ENCODE measurements around the gene MTCH1. TPM values are rescaled to one million over a fixed set of nuclear protein-coding genes. Genes with fewer than 3 reads are reported as not detected.

The MTCH1 gene
- total RNA-seq, 4 donors from 2014 or later = 111 to 172 (median 146) TPM

GRCh38 chr6:36928547-36928918 lies 57.5 kb downstream of the MTCH1 start:
- no peaks in the 10 kb centered on the region for H3K9me3 ChIP-seq
- no peak for DNase-seq
- H3K36me3 ChIP-seq = no peaks in the 10 kb centered on the region
- H3K27ac ChIP-seq = peak overlapping the region in 1 of 2 donors; percentile 18
- no peaks in the 10 kb centered on the region for H3K27me3 ChIP-seq
- no peaks in the 10 kb centered on the region for H3K4me1 ChIP-seq
- H3K4me3 ChIP-seq = no peak overlapping the region
- intact Hi-C loops (cut with DNase I; ENCODE audit: low total_unique reads) = no loop called here
- no peak for TF ChIP-seq CTCF (IDR thresholded peaks at IDR 0.05)
- no peak for TF ChIP-seq POLR2A (IDR thresholded peaks at IDR 0.05)

GRCh38 chr6:36927691-36928546 lies 58.1 kb downstream of the MTCH1 start:
- Histone ChIP-seq H3K27me3 (no peaks in the 10 kb centered on the region), H3K36me3 (no peaks in the 10 kb centered on the region), H3K9me3 (no peaks in the 10 kb centered on the region), H3K4me3 (no peak overlapping the region), H3K27ac (peak overlapping the region in 1 of 2 donors; percentile 18), H3K4me1 (no peaks in the 10 kb centered on the region)
- TF ChIP-seq CTCF (IDR thresholded peaks at IDR 0.05) = no peak
- no peak for TF ChIP-seq POLR2A (IDR thresholded peaks at IDR 0.05)
- intact Hi-C loops (cut with DNase I; ENCODE audit: low total_unique reads) = no loop called here
- DNase-seq = no peak

GRCh38 chr6:36926708-36927513 lies 59.1 kb downstream of the MTCH1 start:
- no peaks in the 10 kb centered on the region for H3K9me3 ChIP-seq
- H3K4me1 ChIP-seq = no peaks in the 10 kb centered on the region
- no peak overlapping the region for H3K4me3 ChIP-seq
- no peak for TF ChIP-seq POLR2A (IDR thresholded peaks at IDR 0.05)
- TF ChIP-seq CTCF (IDR thresholded peaks at IDR 0.05) = no peak
- intact Hi-C loops (cut with DNase I; ENCODE audit: low total_unique reads) = no loop called here
- H3K36me3 ChIP-seq = no peaks in the 10 kb centered on the region
- no peaks in the 10 kb centered on the region for H3K27me3 ChIP-seq
- peak overlapping the region; percentile 17 to 49 for H3K27ac ChIP-seq
- no peak for DNase-seq

- TF ChIP-seq POLR2A (IDR thresholded peaks at IDR 0.05) = no peak
- no peak for TF ChIP-seq CTCF (IDR thresholded peaks at IDR 0.05)
- no peaks in the 10 kb centered on the region for H3K27me3 ChIP-seq
- no peaks in the 10 kb centered on the region for H3K9me3 ChIP-seq
- H3K27ac ChIP-seq = no peak overlapping the region
- no peaks in the 10 kb centered on the region for H3K36me3 ChIP-seq
- H3K4me3 ChIP-seq = no peak overlapping the region
- intact Hi-C loops (cut with DNase I; ENCODE audit: low total_unique reads) = no loop called here
- DNase-seq = no peak
- H3K4me1 ChIP-seq = no peaks in the 10 kb centered on the region
Measured at GRCh38 chr6:36925809-36926208, 60.2 kb downstream of the MTCH1 start.
